Neural cell (in vitro differentiated cells): ENCODE results near the gene LDB3. TPM values are rescaled to one million over a fixed set of nuclear protein-coding genes. Genes with fewer than 3 reads are reported as not detected.

ENCODE experiments used
- H2AFZ ChIP-seq: fragments of 200-600, 300-800 bp; sonication (generic), shearing (Covaris generic); 2 replicates; pipeline ENCODE4 v1.6.0; 2014; ENCODE audit warnings: low read depth, mild to moderate bottlenecking, antibody characterized with exemption, low read length, moderate library complexity
- H3F3A ChIP-seq: fragments of 200-600 bp; shearing (Covaris generic); 2 replicates; pipeline ENCODE4 v1.6.1; 2016; ENCODE audit warnings: mild to moderate bottlenecking, moderate library complexity, mixed read lengths, antibody characterized with exemption, low read length; ENCODE audit not compliant: insufficient read depth, poor library complexity, severe bottlenecking
- H3K27ac ChIP-seq: fragments of 200-600, 300-800 bp; sonication (generic), shearing (Covaris generic); 2 replicates; pipeline ENCODE4 v1.5.1; 2014; ENCODE audit warnings: mild to moderate bottlenecking, low read length, moderate library complexity
- H3K27me3 ChIP-seq: fragments of 300-800, 200-600 bp; sonication (generic), shearing (Covaris generic); 2 replicates; pipeline ENCODE4 v1.6.0; 2014; ENCODE audit warnings: mild to moderate bottlenecking, low read depth, low read length, moderate library complexity; ENCODE audit not compliant: insufficient read depth
- H3K36me3 ChIP-seq: fragments of 300-800, 200-600 bp; sonication (generic), shearing (Covaris generic); 2 replicates; pipeline ENCODE4 v1.5.1; 2014; ENCODE audit warnings: mild to moderate bottlenecking, antibody characterized with exemption, low read length, moderate library complexity; ENCODE audit not compliant: insufficient read depth
- H3K4me2 ChIP-seq: fragments of 300-800, 200-600 bp; sonication (generic), shearing (Covaris generic); 2 replicates; pipeline ENCODE4 v1.6.0; 2014; ENCODE audit warnings: mild to moderate bottlenecking, low read length
- H3K4me3 ChIP-seq: fragments of 300-800, 200-600 bp; sonication (generic), shearing (Covaris generic); 2 replicates; pipeline ENCODE4 v1.5.1; 2014; ENCODE audit warnings: mild to moderate bottlenecking, low read length, moderate library complexity
- H3K79me2 ChIP-seq: fragments of 200-600 bp; shearing (Covaris generic); replicated peaks from 2 replicates; pipeline ENCODE4 v1.6.0; 2014; ENCODE audit warnings: mild to moderate bottlenecking, low read length, moderate library complexity; ENCODE audit not compliant: insufficient read depth
- H3K9ac ChIP-seq: fragments of 300-800, 200-600 bp; sonication (generic), shearing (Covaris generic); 2 replicates; pipeline ENCODE4 v1.6.1; 2016; ENCODE audit warnings: mild to moderate bottlenecking, low read length, mixed read lengths
- H3K9me2 ChIP-seq: fragments of 200-600 bp; shearing (Covaris generic); 2 replicates; pipeline ENCODE4 v1.6.1; 2016; ENCODE audit warnings: mild to moderate bottlenecking, low read length, mixed read lengths; ENCODE audit not compliant: insufficient read depth
- H3K9me3 ChIP-seq: fragments of 200-600, 300-800 bp; sonication (generic), shearing (Covaris generic); 2 replicates; pipeline ENCODE4 v1.6.1; 2016; ENCODE audit warnings: mild to moderate bottlenecking, mixed run types, low read length, moderate library complexity, mixed read lengths
- H4K20me1 ChIP-seq: fragments of 200-600 bp; shearing (Covaris generic); 2 replicates; pipeline ENCODE4 v1.6.1; 2016; ENCODE audit warnings: mild to moderate bottlenecking, mixed run types; ENCODE audit not compliant: insufficient read depth
- CTCF ChIP-seq: fragments of 450-650 bp; IDR thresholded peaks from 2 replicates; pipeline ENCODE4 v1.5.1; 2014; ENCODE audit warnings: antibody characterized with exemption, mild to moderate bottlenecking, moderate library complexity; ENCODE audit not compliant: poor library complexity, severe bottlenecking
- EP300 ChIP-seq: fragments of 450-650 bp; conservative IDR thresholded peaks from 2 replicates; pipeline ENCODE4 v1.6.1; 2014; ENCODE audit warnings: antibody characterized with exemption, mild to moderate bottlenecking, moderate library complexity; ENCODE audit not compliant: poor library complexity, severe bottlenecking
- EZH2 ChIP-seq: fragments of 200-600, 300-800 bp; shearing (Covaris generic), sonication (generic); IDR thresholded peaks from 2 replicates; pipeline ENCODE4 v1.6.1; 2014; ENCODE audit warnings: antibody characterized with exemption, low read length, borderline replicate concordance, mild to moderate bottlenecking; ENCODE audit not compliant: insufficient read depth, poor library complexity, severe bottlenecking
- POLR2AphosphoS5 ChIP-seq: IDR thresholded peaks from 2 replicates; pipeline ENCODE4 v1.6.1; 2012
- RAD21 ChIP-seq: fragments of 450-650 bp; conservative IDR thresholded peaks from 2 replicates; pipeline ENCODE4 v1.6.1; 2014; ENCODE audit warnings: antibody characterized with exemption, mild to moderate bottlenecking, moderate library complexity
- REST ChIP-seq: IDR thresholded peaks from 2 replicates; pipeline ENCODE4 v1.6.1; 2012; ENCODE audit warnings: borderline replicate concordance
- SMC3 ChIP-seq: fragments of 450-650 bp; conservative IDR thresholded peaks from 2 replicates; pipeline ENCODE4 v1.6.1; 2014; ENCODE audit warnings: antibody characterized with exemption, mild to moderate bottlenecking, moderate library complexity; ENCODE audit not compliant: poor library complexity
- TAF1 ChIP-seq: IDR thresholded peaks from 2 replicates; pipeline ENCODE4 v1.6.1; 2012; ENCODE audit warnings: low read depth
- polyA plus RNA-seq: library from polyadenylated mRNA; depleted of rRNA; stranded (reverse); fragments of >200 nt; gene quantifications from 2 replicates; pipeline ENCODE4 v1.2.3, GENCODE V29; 2014

LDB3 gene
- polyA plus RNA-seq, 1 donor from 2014 or later = 0.12 TPM

- H3K4me3 ChIP-seq = no peak overlapping the region
- no peak for TF ChIP-seq RAD21
- no peak for TF ChIP-seq EZH2
- no peak overlapping the region for H3K9ac ChIP-seq
- no peaks in the 10 kb centered on the region for H3K9me3 ChIP-seq
- H2AFZ ChIP-seq = no peak overlapping the region
- no peaks in the 10 kb centered on the region for H3K9me2 ChIP-seq
- H4K20me1 ChIP-seq = no peaks in the 10 kb centered on the region
- H3K36me3 ChIP-seq = no peaks in the 10 kb centered on the region
- H3K4me2 ChIP-seq = no peak overlapping the region
- H3K27me3 ChIP-seq = no peaks in the 10 kb centered on the region
- H3K27ac ChIP-seq = no peak overlapping the region
- no peaks in the 10 kb centered on the region for H3F3A ChIP-seq
- H3K79me2 ChIP-seq = peaks cover 77% of the 10 kb centered on the region
Measured at GRCh38 chr10:86770412-86770960, 102.2 kb downstream of the LDB3 start.

- no peaks in the 10 kb centered on the region for H3K9me3 ChIP-seq
- no peak overlapping the region for H3K9ac ChIP-seq
- no peaks in the 10 kb centered on the region for H3K27me3 ChIP-seq
- no peaks in the 10 kb centered on the region for H3F3A ChIP-seq
- TF ChIP-seq EZH2 = no peak
- TF ChIP-seq CTCF = no peak
- no peak for TF ChIP-seq RAD21
- TF ChIP-seq REST = no peak
- no peak for TF ChIP-seq SMC3
- no peak for TF ChIP-seq POLR2AphosphoS5
- H3K27ac ChIP-seq = no peak overlapping the region
- no peak overlapping the region for H2AFZ ChIP-seq
- H3K4me3 ChIP-seq = no peak overlapping the region
- no peaks in the 10 kb centered on the region for H4K20me1 ChIP-seq
- H3K9me2 ChIP-seq = no peaks in the 10 kb centered on the region
- H3K79me2 ChIP-seq = peaks cover 73% of the 10 kb centered on the region
- H3K36me3 ChIP-seq = no peaks in the 10 kb centered on the region
- H3K4me2 ChIP-seq = no peak overlapping the region
Measured at GRCh38 chr10:86773498-86773897, 105.2 kb downstream of the LDB3 start.

- no peak overlapping the region for H3K9ac ChIP-seq
- H3K79me2 ChIP-seq = peaks cover 74% of the 10 kb centered on the region
- no peaks in the 10 kb centered on the region for H3F3A ChIP-seq
- H3K9me3 ChIP-seq = no peaks in the 10 kb centered on the region
- no peaks in the 10 kb centered on the region for H3K36me3 ChIP-seq
- H3K4me3 ChIP-seq = no peak overlapping the region
- no peak overlapping the region for H3K27ac ChIP-seq
- no peak overlapping the region for H3K4me2 ChIP-seq
- H3K9me2 ChIP-seq = no peaks in the 10 kb centered on the region
- H3K27me3 ChIP-seq = no peaks in the 10 kb centered on the region
- no peaks in the 10 kb centered on the region for H4K20me1 ChIP-seq
- H2AFZ ChIP-seq = no peak overlapping the region
- no peak for TF ChIP-seq EZH2
- TF ChIP-seq SMC3 = no peak
- no peak for TF ChIP-seq TAF1
- no peak for TF ChIP-seq RAD21
- TF ChIP-seq REST = no peak
- no peak for TF ChIP-seq POLR2AphosphoS5
- no peak for TF ChIP-seq EP300
- no peak for TF ChIP-seq CTCF
Measured at GRCh38 chr10:86775056-86775869, 107.0 kb downstream of the LDB3 start.
